Measurements from ENCODE around the gene TMED4. TPM values are rescaled to one million over a fixed set of nuclear protein-coding genes. Genes with fewer than 3 reads are reported as not detected.
A peak's percentile ranks its signal among the peaks of the same experiment; 100 is the strongest.

The TMED4 gene
- 169 TPM for polyA plus RNA-seq (ENCODE audit: insufficient read length)
- long read RNA-seq, donor 1, transcript TMED4-205 (4 exons, 1,755 nt), result minor isoform, 17 of 73 reads
- long read RNA-seq, donor 1, transcript TMED4-203 (5 exons, 2,322 nt), result major isoform, 54 of 73 reads
- long read RNA-seq, donor 1, partial matches to known transcripts, result 0 of 73 reads
- long read RNA-seq, donor 1, other reads (novel, unspliced or antisense), result 0 of 73 reads
- long read RNA-seq, donor 2, transcript TMED4-205 (4 exons, 1,755 nt), result minor isoform, 18 of 73 reads
- long read RNA-seq, donor 2, transcript TMED4-203 (5 exons, 2,322 nt), result major isoform, 44 of 73 reads
- long read RNA-seq, donor 2, partial matches to known transcripts, result 9 of 73 reads
- long read RNA-seq, donor 2, other reads (novel, unspliced or antisense), result 0 of 73 reads
- long read RNA-seq, donor 3, transcript TMED4-203 (5 exons, 2,322 nt), result major isoform, 40 of 59 reads
- long read RNA-seq, donor 3, transcript TMED4-205 (4 exons, 1,755 nt), result minor isoform, 9 of 59 reads
- long read RNA-seq, donor 3, partial matches to known transcripts, result 7 of 59 reads
- long read RNA-seq, donor 3, other reads (novel, unspliced or antisense), result 0 of 59 reads
- long read RNA-seq, donor 4, transcript TMED4-203 (5 exons, 2,322 nt), result major isoform, 9 of 12 reads
- long read RNA-seq, donor 4, partial matches to known transcripts, result 0 of 12 reads
- long read RNA-seq, donor 4, other reads (novel, unspliced or antisense), result 0 of 12 reads
- long read RNA-seq, donor 5, transcript TMED4-205 (4 exons, 1,755 nt), result minor isoform, 25 of 97 reads
- long read RNA-seq, donor 5, transcript TMED4-203 (5 exons, 2,322 nt), result major isoform, 60 of 97 reads
- long read RNA-seq, donor 5, partial matches to known transcripts, result 0 of 97 reads
- long read RNA-seq, donor 5, other reads (novel, unspliced or antisense), result 7 of 97 reads
- long read RNA-seq, donor 6, transcript TMED4-205 (4 exons, 1,755 nt), result minor isoform, 14 of 82 reads
- long read RNA-seq, donor 6, transcript TMED4-203 (5 exons, 2,322 nt), result major isoform, 50 of 82 reads
- long read RNA-seq, donor 6, partial matches to known transcripts, result 6 of 82 reads
- long read RNA-seq, donor 6, other reads (novel, unspliced or antisense), result 6 of 82 reads
- long read RNA-seq, donor 7, transcript TMED4-203 (5 exons, 2,322 nt), result major isoform, 73 of 96 reads
- long read RNA-seq, donor 7, transcript TMED4-205 (4 exons, 1,755 nt), result minor isoform, 19 of 96 reads
- long read RNA-seq, donor 7, partial matches to known transcripts, result 0 of 96 reads
- long read RNA-seq, donor 7, other reads (novel, unspliced or antisense), result 0 of 96 reads
- long read RNA-seq, donor 8, transcript TMED4-205 (4 exons, 1,755 nt), result minor isoform, 10 of 38 reads
- long read RNA-seq, donor 8, transcript TMED4-203 (5 exons, 2,322 nt), result major isoform, 26 of 38 reads
- long read RNA-seq, donor 8, partial matches to known transcripts, result 0 of 38 reads
- long read RNA-seq, donor 8, other reads (novel, unspliced or antisense), result 0 of 38 reads

DNA sequence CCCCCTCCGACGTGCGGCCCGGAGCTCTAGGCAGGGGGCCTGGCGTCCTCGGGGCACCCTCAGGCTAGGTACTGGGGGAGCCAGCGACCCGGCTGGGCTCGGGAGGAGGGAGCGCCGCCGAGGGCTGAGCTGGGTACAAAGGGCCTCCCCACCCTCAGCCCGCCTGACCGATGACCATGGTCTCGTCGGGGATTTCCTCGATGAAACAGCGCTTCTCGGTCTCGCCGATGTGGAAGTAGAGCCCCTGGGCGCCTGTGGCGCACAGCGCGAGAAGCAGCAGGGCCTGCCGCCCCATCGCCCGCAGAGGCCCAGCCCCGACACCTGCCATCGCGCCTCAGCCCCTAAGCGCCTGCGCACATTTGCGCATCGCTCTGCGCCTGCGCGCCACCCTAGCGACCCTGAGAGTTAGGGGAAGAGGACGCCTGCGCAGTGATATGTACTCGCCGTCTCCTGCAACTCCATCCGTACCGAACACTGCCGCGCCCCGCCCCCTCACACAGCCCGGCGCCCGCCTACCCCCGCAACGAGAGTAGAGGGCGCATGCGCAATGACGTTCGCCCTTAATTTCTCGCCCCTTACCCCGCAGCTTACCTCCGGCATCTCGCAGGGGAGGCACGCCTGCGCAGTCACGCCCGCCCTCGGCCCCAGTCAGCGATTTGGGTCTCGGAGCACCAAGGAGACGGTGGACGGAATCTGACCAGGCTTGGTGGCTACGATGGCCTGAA lies at the start of gene TMED4:
Gene TMED4, minus strand, starts transcription at position 353 of the 725 bp plus-strand sequence. Its CDS starts 25 bp downstream, at position 328.
- DNase-seq, result peak; percentile 98

DNA sequence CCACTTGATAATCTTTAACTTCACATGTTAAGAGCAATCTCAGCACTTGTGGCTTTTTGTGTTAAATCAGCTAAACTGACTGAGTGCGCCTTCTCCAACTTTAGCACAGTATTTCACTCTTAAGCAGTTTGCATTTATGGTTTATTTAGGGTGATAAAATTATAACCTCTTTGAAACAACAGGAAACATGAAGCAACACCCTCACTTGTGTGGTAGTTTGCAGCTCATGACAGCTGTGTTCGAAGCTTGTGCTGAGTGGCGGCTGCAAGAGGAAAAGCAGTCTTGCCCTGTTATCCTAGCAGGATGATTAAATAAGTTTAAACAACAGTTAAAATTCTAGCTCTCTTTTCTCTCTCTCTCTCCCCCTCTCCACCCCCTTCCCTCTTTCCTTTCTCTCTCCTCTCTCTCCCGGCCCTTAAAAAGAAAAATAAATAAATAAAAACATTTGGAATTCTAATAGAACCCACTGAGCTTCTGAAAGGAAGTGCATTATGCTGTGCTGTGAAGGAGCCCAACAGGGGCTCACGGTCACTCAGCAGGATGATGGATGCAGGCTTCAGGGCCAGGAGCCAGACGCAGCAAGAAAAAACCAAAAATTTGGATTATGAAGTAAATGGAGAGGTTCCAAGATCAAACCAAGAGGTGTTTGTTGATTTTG lies 49.6 kb upstream of the TMED4 start:
- DNase-seq, result no peak

DNA sequence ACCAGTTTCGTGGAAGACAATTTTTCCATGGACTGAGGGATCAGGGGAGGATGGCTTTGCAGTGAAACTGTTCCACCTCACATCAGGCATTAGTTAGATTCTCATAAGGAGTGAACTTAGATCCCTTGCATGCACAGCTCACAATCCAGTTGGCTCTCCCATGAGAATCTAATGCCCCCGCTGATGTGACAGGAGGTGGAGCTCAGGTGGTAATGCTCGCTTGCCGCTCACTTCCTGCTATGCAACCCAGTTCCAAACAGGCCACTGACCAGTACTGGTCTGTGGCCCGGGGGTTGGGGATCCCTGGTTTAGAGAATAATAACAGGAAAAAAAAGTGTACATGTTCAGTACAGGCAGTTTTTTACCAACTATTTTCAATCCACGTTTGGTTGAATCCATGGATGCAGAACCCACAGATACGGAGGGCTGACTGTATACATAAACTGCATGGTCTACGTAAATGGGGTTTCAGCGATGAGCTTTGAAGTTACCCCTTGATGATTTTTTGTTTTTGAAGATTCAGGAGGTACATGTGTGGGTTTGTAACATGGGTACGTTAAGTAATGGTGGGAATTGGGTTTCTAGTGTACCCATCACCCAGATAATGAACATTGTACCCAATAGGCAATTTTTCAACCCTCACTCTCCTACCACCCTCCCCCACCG lies 48.9 kb upstream of the TMED4 start:
- DNase-seq, result no peak

DNA sequence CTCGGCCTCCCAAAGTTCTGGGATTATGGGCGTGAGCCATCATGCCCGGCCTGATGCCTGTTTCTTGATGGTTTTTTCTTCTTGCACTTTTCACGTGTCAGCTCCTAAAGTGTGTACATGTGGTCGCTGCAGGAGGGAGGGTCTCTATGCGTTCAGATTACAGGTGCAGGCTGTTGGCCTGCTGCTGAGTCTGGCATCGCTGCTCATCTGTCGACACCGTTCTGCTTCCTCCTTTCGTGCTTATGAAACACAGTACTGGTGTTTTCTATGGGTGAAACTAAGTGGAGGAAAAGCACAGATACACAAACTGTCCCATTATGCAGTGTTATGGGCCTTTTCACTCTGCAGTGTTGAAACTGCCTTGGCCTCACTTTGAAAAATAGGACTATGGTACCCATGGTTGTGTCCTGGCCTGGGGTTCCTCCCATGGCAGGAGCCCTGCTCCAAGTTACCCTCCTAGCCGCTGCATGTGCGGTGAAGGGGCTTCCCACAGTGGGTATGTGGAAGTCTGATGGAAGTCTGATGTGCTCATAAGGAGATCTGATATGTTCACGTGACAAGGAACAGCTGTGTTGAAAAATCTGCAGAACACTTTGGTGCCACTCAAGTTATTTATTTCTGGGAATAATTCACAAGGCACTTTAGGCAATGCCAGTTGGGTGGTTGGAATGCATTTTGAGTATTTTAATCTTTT lies 47.9 kb upstream of the TMED4 start:
- DNase-seq, result no peak

DNA sequence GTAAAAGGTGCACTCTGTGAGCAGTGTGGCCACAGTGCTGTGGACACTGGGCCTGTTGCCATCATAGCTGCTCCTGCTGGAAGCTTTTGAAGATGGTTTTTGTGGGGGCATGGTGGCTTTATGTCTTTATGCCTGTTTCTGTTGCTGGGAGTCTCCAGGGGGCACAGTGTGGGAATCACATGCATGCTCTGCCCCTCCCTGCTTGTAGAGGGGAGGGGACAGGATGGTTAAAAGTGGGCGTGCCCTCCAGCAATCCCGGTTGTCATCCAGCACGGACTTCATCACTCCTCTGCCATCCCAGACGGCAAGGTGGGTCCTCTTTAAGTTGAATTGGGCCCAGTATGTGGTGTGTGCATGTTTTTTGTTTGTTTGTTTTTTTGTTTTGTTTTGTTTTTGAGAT lies 44.6 kb upstream of the TMED4 start:
- no peak for DNase-seq

DNA sequence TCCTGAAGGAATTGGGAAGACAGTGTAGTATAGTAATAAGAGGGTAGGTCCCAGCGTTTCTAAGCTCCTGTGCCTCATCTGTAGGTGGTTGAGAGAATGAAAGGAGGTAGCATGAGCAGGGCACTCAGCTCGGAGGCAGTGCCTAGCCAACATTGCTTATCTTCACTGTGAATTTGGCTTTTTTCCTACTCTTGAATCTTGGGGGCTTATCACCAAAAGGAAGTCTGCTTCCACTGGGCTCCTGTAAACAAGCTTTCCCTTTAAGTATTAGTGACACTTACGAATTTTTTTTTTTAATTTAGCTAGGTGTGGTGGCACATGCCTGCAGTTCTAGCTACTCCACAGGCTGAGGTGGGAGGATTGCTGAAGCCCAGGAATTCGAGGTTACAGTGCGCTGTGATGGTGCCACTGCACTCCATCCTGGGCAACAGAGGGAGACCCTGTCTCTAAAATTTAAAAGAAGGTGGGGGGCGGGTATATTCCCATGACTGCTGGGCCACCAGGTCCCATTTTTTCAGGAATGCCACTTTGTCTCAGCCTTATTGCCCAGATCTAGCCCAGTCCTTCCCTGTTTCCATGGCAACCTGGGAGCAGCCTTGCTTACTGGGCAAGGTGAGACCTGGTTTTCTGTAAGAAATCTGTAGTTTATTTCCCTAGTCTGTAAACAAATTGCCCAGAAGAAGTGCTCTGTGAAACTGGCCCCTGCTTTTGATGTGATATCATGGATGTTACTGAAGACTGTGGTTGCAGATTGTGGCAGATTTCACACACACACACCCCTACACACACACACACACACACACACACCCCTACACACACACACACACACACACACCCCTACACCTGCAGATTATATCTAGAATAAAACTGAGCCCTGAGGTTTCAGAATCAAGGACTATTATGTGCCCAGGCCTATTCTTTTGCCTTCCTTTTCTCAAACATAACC lies 43.8 kb upstream of the TMED4 start:
- DNase-seq, result no peak

DNA sequence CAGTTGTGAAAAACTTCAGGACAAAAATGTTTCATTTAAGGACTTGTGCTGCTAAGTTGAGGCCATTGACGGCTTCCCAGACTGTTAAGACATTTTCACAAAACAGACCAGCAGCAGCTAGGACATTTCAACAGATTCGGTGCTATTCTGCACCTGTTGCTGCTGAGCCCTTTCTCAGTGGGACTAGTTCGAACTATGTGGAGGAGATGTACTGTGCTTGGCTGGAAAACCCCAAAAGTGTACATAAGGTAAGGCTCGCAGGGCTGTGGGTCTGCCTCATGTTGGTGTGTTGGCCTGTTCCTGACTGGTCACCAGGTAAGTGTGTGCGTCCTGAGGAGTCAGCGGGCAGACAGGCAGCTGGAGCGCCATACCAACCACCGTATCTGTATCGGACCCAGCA lies 42.3 kb upstream of the TMED4 start:
- DNase-seq, result no peak

DNA sequence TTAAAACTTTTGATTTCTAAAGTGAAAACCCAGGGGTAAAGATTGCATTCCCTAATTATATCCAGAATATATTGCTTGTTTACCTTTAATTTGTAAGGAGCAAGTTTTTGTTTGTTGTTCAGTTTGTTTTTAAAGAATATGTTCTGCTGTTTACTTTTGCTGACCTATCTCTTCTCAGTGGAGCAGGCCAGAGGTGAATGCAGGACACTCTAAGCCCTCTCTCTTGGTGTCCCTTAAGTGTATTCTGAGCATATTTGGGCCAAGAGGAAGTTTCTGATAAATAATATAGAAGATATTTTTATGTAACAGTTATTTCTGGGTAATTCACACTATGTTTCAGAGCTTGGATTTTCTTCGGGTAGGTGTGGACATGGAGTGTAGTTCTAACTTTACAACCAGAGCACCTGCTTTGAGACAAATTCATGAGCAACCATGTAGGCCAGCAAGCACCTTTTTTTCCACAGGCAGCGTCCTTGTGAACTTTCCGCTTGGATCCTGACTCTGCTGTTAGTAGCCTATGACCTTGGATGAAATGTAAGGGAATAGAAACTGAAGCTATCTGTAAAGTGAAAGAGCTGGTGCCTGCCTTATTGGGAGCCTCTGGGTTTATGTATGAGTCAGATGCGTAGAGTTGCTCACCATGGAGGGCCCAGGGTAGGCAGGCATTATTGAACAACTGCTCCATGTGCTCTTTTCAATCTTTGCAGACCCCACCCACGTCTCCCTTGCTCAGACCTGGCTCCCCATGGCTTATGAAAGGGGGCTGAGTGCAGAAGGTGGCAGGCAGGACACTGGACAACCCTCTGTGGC lies 40.5 kb upstream of the TMED4 start:
- DNase-seq, result no peak

DNA sequence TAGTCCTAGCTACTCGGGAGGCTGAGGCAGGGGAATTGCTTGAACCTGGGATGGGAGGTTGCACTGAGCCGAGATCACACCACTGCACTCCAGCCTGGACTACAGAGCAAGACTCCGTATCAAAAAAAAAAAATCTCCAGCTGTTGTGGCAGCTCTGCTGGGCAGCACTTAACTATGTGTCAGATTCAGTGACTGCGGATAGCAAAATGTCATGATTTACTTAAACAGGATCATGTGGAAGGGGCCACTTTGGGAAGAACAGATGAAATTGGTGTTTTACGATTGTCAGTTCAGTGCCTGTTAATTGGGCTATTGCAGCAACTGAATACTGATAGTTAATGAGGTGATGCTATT lies 39.7 kb upstream of the TMED4 start:
- no peak for DNase-seq

DNA sequence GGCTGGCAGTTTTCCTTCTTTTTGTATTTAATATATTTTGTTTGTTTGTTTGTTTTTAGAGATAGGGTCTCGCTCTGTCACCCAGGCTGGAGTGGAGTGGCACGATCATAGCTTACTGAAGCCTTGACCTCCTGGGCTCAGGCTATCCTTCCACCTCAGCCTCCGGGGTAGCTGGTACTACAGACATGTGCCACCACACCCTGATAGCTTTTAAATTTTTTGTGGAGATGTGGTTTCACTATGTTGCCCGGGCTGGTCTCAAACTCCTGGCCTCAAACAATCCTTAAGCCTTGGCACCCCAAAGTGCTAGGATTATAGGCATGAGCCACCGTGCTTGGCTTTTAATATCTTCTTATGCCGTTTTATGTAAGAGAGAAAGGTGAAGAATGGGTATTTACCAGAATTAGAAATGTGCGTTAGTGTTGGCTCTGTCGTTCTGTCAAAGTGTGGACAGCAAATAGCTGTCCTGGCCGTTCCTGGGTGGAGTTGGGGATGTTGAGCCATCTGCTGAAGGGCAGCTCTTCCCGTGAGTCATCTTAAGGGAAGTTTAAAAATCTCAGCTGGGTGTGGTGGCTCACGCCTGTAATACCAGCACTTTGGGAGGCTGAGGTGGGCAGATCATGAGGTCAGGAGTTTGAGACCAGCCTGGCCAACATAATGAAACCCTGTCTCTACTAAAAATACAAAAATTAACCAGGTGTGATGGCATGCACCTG lies 39.2 kb upstream of the TMED4 start:
- no peak for DNase-seq

DNA sequence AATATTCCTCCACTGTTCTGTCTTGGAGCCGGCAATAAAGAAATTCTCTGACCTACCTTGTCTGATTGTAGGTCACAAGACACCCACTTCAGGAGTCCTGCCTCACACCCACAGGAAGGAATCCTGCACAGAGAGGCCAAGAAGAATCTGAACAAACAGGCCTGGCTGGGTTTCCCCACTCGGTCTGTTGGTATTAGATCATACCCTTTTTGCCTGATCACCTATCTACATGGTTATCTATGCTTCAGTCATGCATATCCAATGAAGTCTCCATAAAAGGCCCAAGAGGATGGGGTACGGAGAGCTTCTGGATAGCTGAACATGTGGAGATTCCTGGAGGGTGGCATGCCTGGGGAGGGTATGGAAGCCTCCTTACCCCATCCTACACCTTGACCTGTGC lies 36.7 kb upstream of the TMED4 start:
- no peak for DNase-seq

DNA sequence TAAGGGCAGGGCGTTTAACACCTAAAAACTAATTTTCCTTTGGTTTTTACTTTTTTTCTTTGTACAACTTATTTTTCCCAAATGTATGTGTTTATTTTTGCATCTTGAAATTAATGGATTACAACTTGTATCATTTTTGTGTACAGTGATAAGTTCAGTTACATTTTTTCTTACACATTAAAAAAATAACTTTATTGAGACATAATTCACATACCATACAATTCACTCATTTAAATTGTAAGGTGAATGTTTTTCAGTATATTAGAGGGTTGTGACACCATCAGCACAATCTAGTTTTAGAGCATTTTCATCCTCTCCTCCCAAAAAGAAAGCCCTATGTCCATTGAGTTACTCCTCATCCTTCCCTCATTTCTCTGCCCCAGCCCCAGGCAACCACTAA lies 36.0 kb upstream of the TMED4 start:
- DNase-seq, result no peak

DNA sequence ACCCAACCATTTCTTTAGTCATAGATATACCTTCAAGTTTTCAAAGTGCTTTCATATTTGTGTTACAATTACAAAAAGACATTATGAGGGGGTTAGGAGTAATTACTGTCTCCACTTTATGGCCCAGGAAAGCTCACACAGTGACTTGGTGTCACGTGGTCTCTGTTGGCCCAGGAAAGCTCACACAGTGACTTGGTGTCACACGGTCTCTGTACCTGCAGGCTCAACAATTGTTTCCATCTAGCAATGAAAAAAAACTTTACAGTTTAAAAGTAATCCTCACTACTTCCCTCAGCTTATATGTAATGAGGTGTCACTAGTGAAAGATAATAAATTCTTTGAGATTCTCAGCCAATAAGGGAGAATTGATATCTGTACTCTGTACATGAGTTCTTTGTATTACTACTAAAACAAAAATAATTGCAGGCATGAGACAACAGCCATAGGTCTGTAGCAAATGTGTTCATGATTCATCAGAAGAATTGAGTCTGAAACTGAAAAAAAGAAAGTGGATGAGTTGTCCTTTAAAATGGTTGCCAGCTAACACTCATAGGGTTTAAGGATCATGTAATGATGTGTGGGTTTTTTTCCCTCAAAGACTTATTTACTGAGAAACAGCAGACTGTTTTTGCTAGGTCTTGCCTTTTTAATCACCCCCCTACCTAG lies 35.3 kb upstream of the TMED4 start:
- DNase-seq, result no peak

DNA sequence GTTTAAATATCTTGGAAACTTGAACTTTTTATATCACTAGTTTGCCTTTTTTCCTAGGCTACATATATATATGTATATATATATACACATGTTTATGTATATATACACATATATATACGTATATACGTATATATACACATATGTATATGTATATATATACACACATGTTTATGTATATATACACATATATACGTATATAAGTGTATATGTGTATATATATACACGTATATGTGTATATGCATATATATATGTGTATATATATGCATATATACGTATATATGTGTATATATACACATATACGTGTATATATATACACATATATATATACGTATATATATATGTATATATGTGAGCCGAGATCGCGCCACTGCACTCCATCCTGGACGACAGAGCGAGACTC lies 34.5 kb upstream of the TMED4 start:
- DNase-seq, result no peak

DNA sequence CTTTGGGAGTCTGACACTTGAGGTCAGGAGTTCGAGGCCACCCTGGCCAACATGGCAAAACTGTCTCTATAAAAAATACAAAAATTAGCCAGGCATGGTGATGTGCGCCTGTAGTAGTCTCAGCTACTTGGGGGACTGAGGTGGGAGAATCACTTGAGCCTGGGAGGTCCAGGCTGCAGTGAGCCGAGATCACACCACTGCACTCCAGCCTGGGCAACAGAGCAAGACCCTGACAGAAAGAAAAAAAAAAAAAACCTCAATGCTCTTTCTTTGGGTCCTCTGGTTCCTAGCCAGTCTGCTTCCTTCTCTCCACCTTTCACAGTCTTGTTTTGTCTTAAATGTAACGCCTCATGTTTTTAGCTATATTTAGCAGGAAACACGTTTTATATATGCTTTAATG lies 33.8 kb upstream of the TMED4 start:
- no peak for DNase-seq

DNA sequence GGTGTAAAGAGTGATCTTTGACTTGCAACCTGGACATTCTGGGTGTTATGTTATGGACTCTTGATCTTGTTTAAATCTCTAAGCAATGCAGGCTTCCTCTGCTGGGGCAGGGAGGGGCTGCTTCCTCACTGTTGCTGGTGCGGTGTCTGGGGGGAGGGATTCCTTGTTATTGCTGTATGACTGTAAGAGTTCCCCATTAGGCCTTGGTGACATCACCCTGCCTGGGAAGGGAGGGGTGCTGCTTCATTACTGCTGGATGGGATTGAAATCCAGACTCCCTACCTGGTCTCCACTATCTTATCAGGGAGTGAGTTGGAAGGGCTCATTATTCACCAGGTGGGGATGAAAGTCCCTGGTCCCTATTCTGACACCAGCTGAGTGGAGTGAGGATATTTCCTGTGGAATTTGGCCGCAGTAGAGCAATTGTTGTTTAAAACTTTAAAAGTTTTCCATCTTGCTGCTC lies 33.1 kb upstream of the TMED4 start:
- DNase-seq, result no peak
